ENCODE measurements around the gene TM4SF4.

TM4SF4 gene

GRCh38 chr3:149552700-149553099 lies 78.2 kb downstream of the TM4SF4 start:
- no peak for TF ChIP-seq CTCF (conservative IDR thresholded peaks at IDR 0.05; ENCODE audit: low read depth, low read length)
- H3K4me3 ChIP-seq (ENCODE audit: low read length): no peak overlapping the region
- DNase-seq (ENCODE audit: low read depth): no peak

Data from retinal pigment epithelial cell (primary cell).